Brain microvascular endothelial cell (primary cell): ENCODE results near the gene HMGXB3.

Experiments
- DNase-seq: peaks from one replicate; pipeline ENCODE4 v3.0.0-alpha.2; 2020
- H3K27ac ChIP-seq: fragments of 250-450 bp; sonication (Bioruptor Pico); 2 replicates; pipeline ENCODE4 v1.5.1; 2020; ENCODE audit warnings: mild to moderate bottlenecking, moderate library complexity
- H3K27me3 ChIP-seq: fragments of 250-450 bp; sonication (Bioruptor Pico); replicated peaks from 2 replicates; pipeline ENCODE4 v1.5.1; 2020; ENCODE audit warnings: mild to moderate bottlenecking
- H3K36me3 ChIP-seq: fragments of 250-450 bp; sonication (Bioruptor Pico); replicated peaks from 2 replicates; pipeline ENCODE4 v1.5.1; 2020; ENCODE audit warnings: mild to moderate bottlenecking
- H3K4me3 ChIP-seq: 2 replicates; pipeline ENCODE4 v1.5.1; 2011; ENCODE audit warnings: low read depth, mild to moderate bottlenecking, control low read depth, low read length, moderate library complexity
- in situ Hi-C: cut with HindIII; loops from 2 replicates; pipeline ENCODE4 v1.10.0; 2017; ENCODE audit warnings: low sequenced_read_pairs, low pct_ligation_motif_present
- TF ChIP-seq, protein P1 (sequence below): IDR thresholded peaks from 2 replicates; pipeline ENCODE4 v1.5.1; 2011; ENCODE audit warnings: low read depth, mild to moderate bottlenecking, moderate library complexity, low read length, control low read depth, inconsistent platforms; ENCODE audit errors: missing control alignments

HMGXB3 gene

DNA sequence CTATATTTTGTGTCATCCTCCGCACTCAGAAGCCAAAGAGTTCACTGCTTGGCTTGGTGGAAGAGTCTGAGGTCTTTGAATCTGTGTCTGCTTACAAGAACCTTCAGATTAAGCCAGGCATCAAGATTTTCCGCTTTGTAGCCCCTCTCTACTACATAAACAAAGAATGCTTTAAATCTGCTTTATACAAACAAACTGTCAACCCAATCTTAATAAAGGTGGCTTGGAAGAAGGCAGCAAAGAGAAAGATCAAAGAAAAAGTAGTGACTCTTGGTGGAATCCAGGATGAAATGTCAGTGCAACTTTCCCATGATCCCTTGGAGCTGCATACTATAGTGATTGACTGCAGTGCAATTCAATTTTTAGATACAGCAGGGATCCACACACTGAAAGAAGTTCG lies 19.3 kb upstream of the HMGXB3 start:
- Histone ChIP-seq H3K27ac (no peak overlapping the region), H3K36me3 (peaks cover 14% of the 10 kb centered on the region), H3K27me3 (no peaks in the 10 kb centered on the region), H3K4me3 (no peak overlapping the region)
- in situ Hi-C loops: loop anchor here (25.0 kb wide), 1 partner anchor 344 kb away; no protein-coding TSS in a partner anchor
- TF ChIP-seq, protein P1, sequence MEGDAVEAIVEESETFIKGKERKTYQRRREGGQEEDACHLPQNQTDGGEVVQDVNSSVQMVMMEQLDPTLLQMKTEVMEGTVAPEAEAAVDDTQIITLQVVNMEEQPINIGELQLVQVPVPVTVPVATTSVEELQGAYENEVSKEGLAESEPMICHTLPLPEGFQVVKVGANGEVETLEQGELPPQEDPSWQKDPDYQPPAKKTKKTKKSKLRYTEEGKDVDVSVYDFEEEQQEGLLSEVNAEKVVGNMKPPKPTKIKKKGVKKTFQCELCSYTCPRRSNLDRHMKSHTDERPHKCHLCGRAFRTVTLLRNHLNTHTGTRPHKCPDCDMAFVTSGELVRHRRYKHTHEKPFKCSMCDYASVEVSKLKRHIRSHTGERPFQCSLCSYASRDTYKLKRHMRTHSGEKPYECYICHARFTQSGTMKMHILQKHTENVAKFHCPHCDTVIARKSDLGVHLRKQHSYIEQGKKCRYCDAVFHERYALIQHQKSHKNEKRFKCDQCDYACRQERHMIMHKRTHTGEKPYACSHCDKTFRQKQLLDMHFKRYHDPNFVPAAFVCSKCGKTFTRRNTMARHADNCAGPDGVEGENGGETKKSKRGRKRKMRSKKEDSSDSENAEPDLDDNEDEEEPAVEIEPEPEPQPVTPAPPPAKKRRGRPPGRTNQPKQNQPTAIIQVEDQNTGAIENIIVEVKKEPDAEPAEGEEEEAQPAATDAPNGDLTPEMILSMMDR: no peak
- no peak for DNase-seq

- TF ChIP-seq, protein P1: no peak
- Histone ChIP-seq H3K36me3 (peaks cover 14% of the 10 kb centered on the region), H3K27ac (no peak overlapping the region), H3K4me3 (no peak overlapping the region), H3K27me3 (no peaks in the 10 kb centered on the region)
- in situ Hi-C loops: loop anchor here (25.0 kb wide), 1 partner anchor 345 kb away; no protein-coding TSS in a partner anchor
- no peak for DNase-seq
Measured at GRCh38 chr5:149982505-149982904, 18.0 kb upstream of the HMGXB3 start.

DNA sequence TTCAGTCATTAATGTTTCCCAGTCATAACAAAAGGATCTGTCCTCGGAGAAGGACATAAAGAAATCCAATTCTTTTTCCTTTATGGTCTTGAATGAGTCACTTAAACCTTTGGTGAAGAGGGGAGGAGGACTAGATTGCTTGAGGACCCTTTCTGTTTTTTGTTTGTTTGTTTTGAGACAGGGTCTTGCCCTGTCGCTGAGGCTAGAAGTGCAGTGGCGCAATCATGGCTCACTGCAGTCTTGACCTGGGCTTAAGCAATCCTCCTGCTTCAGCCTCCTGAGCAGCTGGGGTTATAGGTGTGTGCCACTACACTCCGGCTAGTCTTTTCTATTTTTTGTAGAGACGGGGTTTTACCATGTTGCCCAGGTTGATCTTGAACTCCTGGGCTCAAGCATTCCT lies 12.4 kb upstream of the HMGXB3 start:
- H3K36me3 ChIP-seq: no peaks in the 10 kb centered on the region
- TF ChIP-seq, protein P1: no peak
- DNase-seq: no peak
- no peak overlapping the region for H3K4me3 ChIP-seq
- in situ Hi-C loops: loop anchor here (25.0 kb wide), 1 partner anchor 351 kb away; no protein-coding TSS in a partner anchor
- H3K27me3 ChIP-seq: no peaks in the 10 kb centered on the region
- no peak overlapping the region for H3K27ac ChIP-seq

DNA sequence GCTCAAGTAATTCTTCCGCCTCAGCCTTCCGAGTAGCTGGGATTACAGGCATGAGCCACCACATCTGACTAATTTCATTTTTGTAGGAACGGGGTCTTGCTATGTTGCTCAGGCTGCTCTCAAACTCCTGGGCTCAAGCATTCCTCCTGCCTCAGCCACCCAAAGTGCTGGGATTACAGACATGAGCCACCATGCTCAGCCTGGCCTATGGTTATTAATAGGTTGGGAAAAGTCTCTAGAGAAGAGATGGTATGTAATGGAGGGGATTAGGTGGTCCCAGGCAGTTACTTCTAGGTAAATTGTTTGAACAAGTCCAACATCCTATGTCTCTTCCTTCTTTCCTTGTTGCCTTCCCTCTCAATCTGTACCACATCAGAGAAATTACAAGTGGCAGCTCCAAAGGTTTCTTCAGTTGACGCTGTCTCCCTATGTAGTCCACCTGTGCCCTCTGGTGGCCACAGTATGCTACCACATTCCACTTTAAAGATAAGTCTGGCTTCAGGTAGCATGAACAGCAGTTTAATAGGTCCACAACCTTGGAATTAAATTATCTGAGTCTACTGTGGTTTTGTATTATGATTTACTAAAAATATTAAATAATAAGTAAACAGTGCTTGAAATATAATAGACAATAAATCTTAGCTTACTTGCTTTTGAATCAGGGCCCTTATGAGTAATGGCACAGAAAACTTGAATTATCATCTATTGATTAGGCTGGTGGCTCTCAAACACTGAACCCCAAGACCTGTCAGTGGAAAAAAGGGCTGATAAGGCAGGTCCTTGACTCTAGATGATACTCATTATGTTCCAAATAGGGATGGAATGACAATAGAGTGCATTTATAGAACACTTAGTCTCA lies 9.8 kb upstream of the HMGXB3 start:
- no peak overlapping the region for H3K27ac ChIP-seq
- no peaks in the 10 kb centered on the region for H3K36me3 ChIP-seq
- peak; percentile 70 for DNase-seq
- TF ChIP-seq, protein P1: peak; percentile 93
- H3K4me3 ChIP-seq: no peak overlapping the region
- in situ Hi-C loops: loop anchor here (25.0 kb wide), 1 partner anchor 353 kb away; no protein-coding TSS in a partner anchor
- no peaks in the 10 kb centered on the region for H3K27me3 ChIP-seq

- TF ChIP-seq, protein P1: no peak
- Histone ChIP-seq H3K36me3 (no peaks in the 10 kb centered on the region), H3K27me3 (no peaks in the 10 kb centered on the region), H3K4me3 (no peak overlapping the region), H3K27ac (no peak overlapping the region)
- in situ Hi-C loops: loop anchor here (25.0 kb wide), 1 partner anchor 356 kb away; no protein-coding TSS in a partner anchor
- no peak for DNase-seq
Measured at GRCh38 chr5:149993471-149993870, 7.1 kb upstream of the HMGXB3 start.
